ENCODE data around the gene NTNG1. TPM values are rescaled to one million over a fixed set of nuclear protein-coding genes. Genes with fewer than 3 reads are reported as not detected.

NTNG1 gene
- total RNA-seq, 2 experiments from 2014 or later = not detected

- no peak overlapping the region for H3K27ac Mint-ChIP-seq
- ChIA-PET CTCF (no interaction called here), POLR2A (no interaction called here)
- no peaks in the 10 kb centered on the region for H3K27me3 Mint-ChIP-seq
- no peaks in the 10 kb centered on the region for H3K9me3 Mint-ChIP-seq
- no peaks in the 10 kb centered on the region for H3K36me3 Mint-ChIP-seq (ENCODE audit: low read depth)
- H3K4me1 Mint-ChIP-seq = no peaks in the 10 kb centered on the region
- no peak for DNase-seq
- no peak overlapping the region for H3K4me3 Mint-ChIP-seq
Measured at GRCh38 chr1:107298526-107298925, 157.7 kb downstream of the NTNG1 start.

GRCh38 chr1:107299521-107299920 is 158.7 kb downstream of the NTNG1 start:
- POLR2A ChIA-PET = no interaction called here
- CTCF ChIA-PET = no interaction called here

GRCh38 chr1:107309962-107310361 is 169.1 kb downstream of the NTNG1 start:
- Mint-ChIP-seq H3K27ac (no peak overlapping the region), H3K9me3 (no peaks in the 10 kb centered on the region), H3K4me3 (no peak overlapping the region), H3K36me3 (ENCODE audit: low read depth) (no peaks in the 10 kb centered on the region), H3K27me3 (peaks cover 2% of the 10 kb centered on the region), H3K4me1 (no peaks in the 10 kb centered on the region)
- no peak for DNase-seq
- POLR2A ChIA-PET = no interaction called here
- CTCF ChIA-PET = no interaction called here

More at GRCh38 chr1:107299521-107299920, 158.7 kb downstream of the NTNG1 start:
- H3K36me3 Mint-ChIP-seq (ENCODE audit: low read depth) = no peaks in the 10 kb centered on the region
- H3K4me1 Mint-ChIP-seq = no peaks in the 10 kb centered on the region
- H3K27ac Mint-ChIP-seq = no peak overlapping the region
- H3K4me3 Mint-ChIP-seq = no peak overlapping the region
- no peaks in the 10 kb centered on the region for H3K9me3 Mint-ChIP-seq
- no peaks in the 10 kb centered on the region for H3K27me3 Mint-ChIP-seq
- DNase-seq = no peak

- Mint-ChIP-seq H3K9me3 (no peaks in the 10 kb centered on the region), H3K27me3 (peaks cover 2% of the 10 kb centered on the region), H3K4me1 (no peaks in the 10 kb centered on the region), H3K4me3 (no peak overlapping the region), H3K36me3 (ENCODE audit: low read depth) (no peaks in the 10 kb centered on the region), H3K27ac (no peak overlapping the region)
- CTCF ChIA-PET = no interaction called here
- POLR2A ChIA-PET = no interaction called here
- DNase-seq = no peak
Measured at GRCh38 chr1:107315652-107316051, 174.8 kb downstream of the NTNG1 start.

GRCh38 chr1:107318932-107319331 is 178.1 kb downstream of the NTNG1 start:
- Mint-ChIP-seq H3K4me1 (no peaks in the 10 kb centered on the region), H3K27me3 (no peaks in the 10 kb centered on the region), H3K36me3 (ENCODE audit: low read depth) (no peaks in the 10 kb centered on the region), H3K4me3 (no peak overlapping the region), H3K27ac (no peak overlapping the region), H3K9me3 (no peaks in the 10 kb centered on the region)
- POLR2A ChIA-PET = no interaction called here
- no peak for DNase-seq
- CTCF ChIA-PET = no interaction called here

GRCh38 chr1:107323784-107324183 is 182.9 kb downstream of the NTNG1 start:
- Mint-ChIP-seq H3K27ac (no peak overlapping the region), H3K4me1 (no peaks in the 10 kb centered on the region), H3K4me3 (no peak overlapping the region), H3K36me3 (ENCODE audit: low read depth) (no peaks in the 10 kb centered on the region), H3K27me3 (no peaks in the 10 kb centered on the region), H3K9me3 (no peaks in the 10 kb centered on the region)
- no peak for DNase-seq
- POLR2A ChIA-PET = no interaction called here
- CTCF ChIA-PET = interaction anchor here (1.1 kb wide), 1 partner anchor 16 kb away, joined by 3 read pairs; no protein-coding TSS in a partner anchor

- Mint-ChIP-seq H3K4me3 (no peak overlapping the region), H3K4me1 (no peaks in the 10 kb centered on the region), H3K27me3 (peaks cover 5% of the 10 kb centered on the region), H3K9me3 (no peaks in the 10 kb centered on the region), H3K27ac (no peak overlapping the region), H3K36me3 (ENCODE audit: low read depth) (no peaks in the 10 kb centered on the region)
- ChIA-PET CTCF (interaction anchor here (0.6 kb wide), 1 partner anchor 834 kb away, joined by 3 read pairs; no protein-coding TSS in a partner anchor), POLR2A (no interaction called here)
- DNase-seq = no peak
Measured at GRCh38 chr1:107326824-107327445, 186.1 kb downstream of the NTNG1 start.

- Mint-ChIP-seq H3K4me1 (no peaks in the 10 kb centered on the region), H3K27ac (no peak overlapping the region), H3K27me3 (peaks cover 5% of the 10 kb centered on the region), H3K9me3 (no peaks in the 10 kb centered on the region), H3K4me3 (no peak overlapping the region), H3K36me3 (ENCODE audit: low read depth) (no peaks in the 10 kb centered on the region)
- POLR2A ChIA-PET = no interaction called here
- DNase-seq = no peak
- CTCF ChIA-PET = no interaction called here
Measured at GRCh38 chr1:107327446-107327845, 186.6 kb downstream of the NTNG1 start.

- Mint-ChIP-seq H3K27me3 (peaks cover 5% of the 10 kb centered on the region), H3K4me1 (no peaks in the 10 kb centered on the region), H3K9me3 (no peaks in the 10 kb centered on the region), H3K36me3 (ENCODE audit: low read depth) (no peaks in the 10 kb centered on the region), H3K4me3 (no peak overlapping the region), H3K27ac (no peak overlapping the region)
- POLR2A ChIA-PET = no interaction called here
- CTCF ChIA-PET = no interaction called here
- no peak for DNase-seq
Measured at GRCh38 chr1:107328087-107328486, 187.2 kb downstream of the NTNG1 start.

GRCh38 chr1:107339775-107340174 is 198.9 kb downstream of the NTNG1 start:
- H3K4me1 Mint-ChIP-seq = no peaks in the 10 kb centered on the region
- no peaks in the 10 kb centered on the region for H3K27me3 Mint-ChIP-seq
- H3K27ac Mint-ChIP-seq = no peak overlapping the region
- CTCF ChIA-PET = no interaction called here
- DNase-seq = no peak
- H3K36me3 Mint-ChIP-seq (ENCODE audit: low read depth) = no peaks in the 10 kb centered on the region
- POLR2A ChIA-PET = no interaction called here
- H3K4me3 Mint-ChIP-seq = no peak overlapping the region
- no peaks in the 10 kb centered on the region for H3K9me3 Mint-ChIP-seq

GRCh38 chr1:107342316-107342715 is 201.5 kb downstream of the NTNG1 start:
- Mint-ChIP-seq H3K27ac (no peak overlapping the region), H3K4me3 (no peak overlapping the region), H3K4me1 (no peaks in the 10 kb centered on the region), H3K9me3 (no peaks in the 10 kb centered on the region), H3K27me3 (no peaks in the 10 kb centered on the region), H3K36me3 (ENCODE audit: low read depth) (no peaks in the 10 kb centered on the region)
- ChIA-PET CTCF (no interaction called here), POLR2A (no interaction called here)
- no peak for DNase-seq

GRCh38 chr1:107342768-107343167 is 201.9 kb downstream of the NTNG1 start:
- POLR2A ChIA-PET = no interaction called here
- CTCF ChIA-PET = no interaction called here
- H3K27ac Mint-ChIP-seq = no peak overlapping the region

GRCh38 chr1:107343601-107344000 is 202.8 kb downstream of the NTNG1 start:
- H3K9me3 Mint-ChIP-seq = no peaks in the 10 kb centered on the region
- no peak overlapping the region for H3K4me3 Mint-ChIP-seq
- H3K4me1 Mint-ChIP-seq = no peaks in the 10 kb centered on the region
- DNase-seq = no peak
- no peaks in the 10 kb centered on the region for H3K36me3 Mint-ChIP-seq (ENCODE audit: low read depth)
- no peaks in the 10 kb centered on the region for H3K27me3 Mint-ChIP-seq
- H3K27ac Mint-ChIP-seq = no peak overlapping the region
- ChIA-PET POLR2A (no interaction called here), CTCF (interaction anchor here (0.6 kb wide), 1 partner anchor 47 kb away, joined by 4 read pairs; no protein-coding TSS in a partner anchor)

More at GRCh38 chr1:107342768-107343167, 201.9 kb downstream of the NTNG1 start:
- Mint-ChIP-seq H3K9me3 (no peaks in the 10 kb centered on the region), H3K36me3 (ENCODE audit: low read depth) (no peaks in the 10 kb centered on the region), H3K4me1 (no peaks in the 10 kb centered on the region), H3K27me3 (no peaks in the 10 kb centered on the region), H3K4me3 (no peak overlapping the region)
- no peak for DNase-seq

- Mint-ChIP-seq H3K36me3 (ENCODE audit: low read depth) (no peaks in the 10 kb centered on the region), H3K27me3 (no peaks in the 10 kb centered on the region), H3K4me3 (no peak overlapping the region), H3K27ac (no peak overlapping the region), H3K9me3 (no peaks in the 10 kb centered on the region), H3K4me1 (no peaks in the 10 kb centered on the region)
- no peak for DNase-seq
- CTCF ChIA-PET = interaction anchor here (0.6 kb wide), 1 partner anchor 46 kb away, joined by 4 read pairs; no protein-coding TSS in a partner anchor
- POLR2A ChIA-PET = no interaction called here
Measured at GRCh38 chr1:107344268-107344760, 203.5 kb downstream of the NTNG1 start.
